Naive thymus-derived CD4-positive, alpha-beta T cell (primary cell): ENCODE measurements around the gene RASGRF1. TPM values are rescaled to one million over a fixed set of nuclear protein-coding genes. Genes with fewer than 3 reads are reported as not detected.
A peak's percentile ranks its signal among the peaks of the same experiment; 100 is the strongest.

Experiments
- ATAC-seq: fragments of 150-1000 bp; cut with Tn5 transposase; 2 replicates; pipeline ENCODE4 v1.10.0; 2021; ENCODE audit warnings: mild to moderate bottlenecking, moderate library complexity
- CTCF ChIA-PET: fragments of 350-600 bp; sonication (Branson Sonifier 250); formaldehyde crosslinking; loops from one replicate; lab custom pipeline; 2021; ENCODE audit warnings: antibody characterized with exemption; lab: Charles Lee
- POLR2A ChIA-PET: fragments of 350-600 bp; sonication (Branson Sonifier 250); formaldehyde crosslinking; loops from one replicate; lab custom pipeline; 2021; ENCODE audit warnings: antibody characterized with exemption, inconsistent platforms; lab: Charles Lee
- DNase-seq, 9 donors: peaks; one replicate each; pipeline versions ENCODE4 v3.0.0 to v3.0.0-alpha.2; 2020 to 2022; ENCODE audit warnings: mixed read lengths in 1 of 9
- H3K27ac ChIP-seq: one replicate; pipeline ENCODE4 v1.7.0; 2013; ENCODE audit warnings: mild to moderate bottlenecking, low read depth, low read length, moderate library complexity
- H3K27me3 ChIP-seq, 2 donors: one replicate each; pipeline ENCODE4 v1.7.0; 2013; ENCODE audit warnings: low read length in 2 of 2, mild to moderate bottlenecking in 2 of 2, moderate library complexity in 2 of 2; ENCODE audit not compliant: control insufficient read depth in 2 of 2, insufficient read depth in 2 of 2
- H3K36me3 ChIP-seq, 3 experiments: 1 replicate in 2 of 3; 2 replicates in 1 of 3; pipeline ENCODE4 v1.7.0; 2013; ENCODE audit warnings: low read length in 3 of 3, mild to moderate bottlenecking in 3 of 3, moderate library complexity in 1 of 3; ENCODE audit not compliant: insufficient read depth in 3 of 3, control insufficient read depth in 2 of 3
- H3K4me1 ChIP-seq, 2 donors: one replicate each; pipeline ENCODE4 v1.7.0; 2013; ENCODE audit warnings: low read length in 2 of 2, mild to moderate bottlenecking in 2 of 2, moderate library complexity in 1 of 2; ENCODE audit not compliant: control insufficient read depth in 2 of 2, insufficient read depth in 2 of 2
- H3K4me3 ChIP-seq: 2 replicates; pipeline ENCODE4 v1.7.0; 2013; ENCODE audit warnings: mild to moderate bottlenecking, low read length
- H3K9me3 ChIP-seq, 3 experiments: 1 replicate in 2 of 3; 2 replicates in 1 of 3; pipeline ENCODE4 v1.7.0; 2013; ENCODE audit warnings: low read length in 3 of 3; ENCODE audit not compliant: control insufficient read depth in 2 of 3
- H3K27ac Mint-ChIP-seq, 9 donors: one replicate each; pipeline ENCODE4 v1.8.0; 2020 to 2022; ENCODE audit warnings: mixed read lengths in 9 of 9, mild to moderate bottlenecking in 8 of 9, moderate library complexity in 5 of 9, inconsistent platforms in 2 of 9
- H3K27me3 Mint-ChIP-seq, 5 donors: one replicate each; pipeline ENCODE4 v1.8.0; 2021 to 2022; ENCODE audit warnings: mixed read lengths in 5 of 5, mild to moderate bottlenecking in 1 of 5
- H3K36me3 Mint-ChIP-seq, 5 donors: one replicate each; pipeline ENCODE4 v1.8.0; 2020 to 2022; ENCODE audit warnings: mixed read lengths in 5 of 5, mild to moderate bottlenecking in 3 of 5, inconsistent platforms in 1 of 5
- H3K4me1 Mint-ChIP-seq, 7 donors: one replicate each; pipeline ENCODE4 v1.8.0; 2020 to 2022; ENCODE audit warnings: mixed read lengths in 7 of 7, mild to moderate bottlenecking in 3 of 7, inconsistent platforms in 1 of 7
- H3K4me3 Mint-ChIP-seq, 10 donors: one replicate each; pipeline ENCODE4 v1.8.0; 2020 to 2022; ENCODE audit warnings: mild to moderate bottlenecking in 10 of 10, mixed read lengths in 10 of 10, moderate library complexity in 6 of 10, inconsistent platforms in 2 of 10
- H3K9me3 Mint-ChIP-seq, 11 donors: one replicate each; pipeline ENCODE4 v1.8.0; 2020 to 2022; ENCODE audit warnings: mixed read lengths in 11 of 11, mild to moderate bottlenecking in 4 of 11, inconsistent platforms in 1 of 11, moderate library complexity in 1 of 11
- intact Hi-C, 2 donors: fragments of 100-400 bp; cut with micrococcal nuclease; formaldehyde crosslinking; loops; one replicate each; pipeline ENCODE4 v1.15.1; 2023
- polyA plus RNA-seq, 2 donors: library from polyadenylated mRNA; unstranded; fragments of 300-500 nt; fragmentation: Illumina TruSeq; gene quantifications; one replicate each; pipeline ENCODE4 v1.2.3, GENCODE V29; 2021
- total RNA-seq, 6 experiments: library from RNA in 5 of 6; stranded (reverse) in 5 of 6; gene quantifications; 1 replicate in 5 of 6; 2 replicates in 1 of 6; pipeline ENCODE4 v1.2.3 and lab custom pipeline; 2021 to 2026

The RASGRF1 gene
- total and polyA plus RNA-seq, 7 experiments from 2014 or later: 0.07 to 0.10 TPM; not detected in 5

GRCh38 chr15:78982736-78983135 lies 107.8 kb downstream of the RASGRF1 start:
- H3K4me3 ChIP-seq: no peak overlapping the region
- H3K27me3 ChIP-seq: no peaks in the 10 kb centered on the region
- intact Hi-C loops: no loop called here
- ChIA-PET POLR2A (no interaction called here), CTCF (no interaction called here)
- no peaks in the 10 kb centered on the region for H3K9me3 ChIP-seq
- no peaks in the 10 kb centered on the region for H3K36me3 Mint-ChIP-seq
- peaks cover 0 to 2% (median 0%) of the 10 kb centered on the region in 11 donors for H3K9me3 Mint-ChIP-seq
- no peaks in the 10 kb centered on the region for H3K4me1 ChIP-seq
- DNase-seq (no peak), ATAC-seq (no peak)
- H3K27ac ChIP-seq: no peak overlapping the region
- no peaks in the 10 kb centered on the region for H3K36me3 ChIP-seq
- peaks cover 0 to 6% (median 0%) of the 10 kb centered on the region in 7 donors for H3K4me1 Mint-ChIP-seq
- peaks cover 0 to 18% (median 12%) of the 10 kb centered on the region in 5 donors for H3K27me3 Mint-ChIP-seq
- H3K4me3 Mint-ChIP-seq: no peak overlapping the region
- H3K27ac Mint-ChIP-seq: no peak overlapping the region

GRCh38 chr15:78981532-78982313 lies 108.9 kb downstream of the RASGRF1 start:
- Histone ChIP-seq H3K9me3 (no peaks in the 10 kb centered on the region), H3K27me3 (no peaks in the 10 kb centered on the region), H3K36me3 (no peaks in the 10 kb centered on the region), H3K4me1 (no peaks in the 10 kb centered on the region), H3K4me3 (no peak overlapping the region), H3K27ac (no peak overlapping the region)
- intact Hi-C loops: no loop called here
- ChIA-PET POLR2A (interaction anchor here (0.6 kb wide), 1 partner anchor 729 kb away, joined by 4 read pairs; no protein-coding TSS in a partner anchor), CTCF (no interaction called here)
- Mint-ChIP-seq H3K4me3 (no peak overlapping the region), H3K27me3 (peaks cover 0 to 18% (median 10%) of the 10 kb centered on the region in 5 donors), H3K4me1 (peaks cover 0 to 12% (median 0%) of the 10 kb centered on the region in 7 donors), H3K27ac (no peak overlapping the region), H3K9me3 (peaks cover 0 to 2% (median 0%) of the 10 kb centered on the region in 11 donors), H3K36me3 (no peaks in the 10 kb centered on the region)
- ATAC-seq (no peak), DNase-seq (no peak)

DNA sequence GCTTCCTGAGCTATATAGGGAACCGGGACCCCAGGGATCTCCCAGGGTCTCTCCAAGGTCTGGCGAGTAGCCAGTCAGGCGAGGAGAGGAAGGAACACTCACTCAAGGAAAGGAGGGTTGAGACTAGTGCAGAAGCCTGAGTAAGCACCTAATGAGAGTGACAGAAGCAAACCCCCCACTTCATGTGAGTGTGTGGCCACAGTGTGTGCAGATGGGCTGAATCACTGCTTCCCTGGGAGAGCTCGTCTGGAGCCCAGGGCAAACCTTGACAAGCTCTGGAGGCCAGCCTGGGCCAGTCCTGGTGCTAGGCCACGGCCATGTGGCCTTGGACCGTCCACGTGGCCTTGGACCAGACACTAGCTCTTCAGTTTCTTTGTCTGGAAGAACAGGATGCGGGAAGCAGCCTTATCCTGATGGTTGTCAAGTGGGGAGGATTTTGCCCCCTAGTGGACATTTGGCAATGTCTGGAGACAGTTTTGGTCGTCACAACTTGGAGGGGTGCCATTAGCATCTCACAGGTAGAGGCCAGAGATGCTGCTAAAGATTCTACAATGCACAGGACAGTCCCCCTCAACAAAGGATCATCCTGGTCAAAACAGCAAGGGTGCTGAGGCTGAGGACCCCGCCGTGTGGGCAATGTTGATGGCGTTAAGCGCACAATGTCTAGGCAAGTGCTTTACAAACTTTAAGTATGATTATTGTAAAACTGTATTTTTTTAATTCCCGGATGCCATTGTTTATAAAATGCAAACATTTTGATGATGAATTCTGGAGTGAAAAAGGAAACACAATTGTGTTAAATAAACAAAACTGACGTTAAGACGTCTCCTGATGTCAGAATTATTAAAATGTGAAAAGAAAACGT lies 110.9 kb downstream of the RASGRF1 start:
- Mint-ChIP-seq H3K4me1 (peaks cover 0 to 12% (median 0%) of the 10 kb centered on the region in 7 donors), H3K27ac (peak overlapping the region in 1 of 9 donors; percentile 62), H3K9me3 (peaks cover 0 to 2% (median 0%) of the 10 kb centered on the region in 11 donors), H3K36me3 (no peaks in the 10 kb centered on the region), H3K27me3 (peaks cover 0 to 18% (median 6%) of the 10 kb centered on the region in 5 donors), H3K4me3 (no peak overlapping the region)
- Histone ChIP-seq H3K36me3 (no peaks in the 10 kb centered on the region), H3K9me3 (no peaks in the 10 kb centered on the region), H3K4me3 (no peak overlapping the region), H3K27me3 (no peaks in the 10 kb centered on the region), H3K27ac (no peak overlapping the region), H3K4me1 (no peaks in the 10 kb centered on the region)
- POLR2A ChIA-PET: no interaction called here
- DNase-seq: peak in 6 of 9 donors; percentile 1 to 21 (median 10)
- peak; percentile 27 for ATAC-seq
- CTCF ChIA-PET: no interaction called here
- intact Hi-C loops: loop anchor here (1.0 to 5.0 kb wide), 3 partner anchors 37 to 119 kb away; no protein-coding TSS in a partner anchor

- ATAC-seq (no peak), DNase-seq (no peak)
- no peak overlapping the region for H3K4me3 ChIP-seq
- no peaks in the 10 kb centered on the region for H3K27me3 ChIP-seq
- ChIA-PET CTCF (no interaction called here), POLR2A (no interaction called here)
- no peak overlapping the region for H3K4me3 Mint-ChIP-seq
- peak overlapping the region in 1 of 9 donors; percentile 62 for H3K27ac Mint-ChIP-seq
- H3K4me1 Mint-ChIP-seq: peaks cover 0 to 12% (median 0%) of the 10 kb centered on the region in 7 donors
- H3K27me3 Mint-ChIP-seq: peaks cover 0 to 21% (median 6%) of the 10 kb centered on the region in 5 donors
- intact Hi-C loops: loop anchor here (1.0 to 5.0 kb wide), 3 partner anchors 36 to 118 kb away; no protein-coding TSS in a partner anchor
- no peaks in the 10 kb centered on the region for H3K4me1 ChIP-seq
- H3K36me3 Mint-ChIP-seq: no peaks in the 10 kb centered on the region
- no peaks in the 10 kb centered on the region for H3K9me3 ChIP-seq
- no peaks in the 10 kb centered on the region for H3K36me3 ChIP-seq
- peaks cover 0 to 2% (median 0%) of the 10 kb centered on the region in 11 donors for H3K9me3 Mint-ChIP-seq
- no peak overlapping the region for H3K27ac ChIP-seq
These were observed 111.9 kb downstream of the RASGRF1 start for GRCh38 chr15:78978601-78979179.

DNA sequence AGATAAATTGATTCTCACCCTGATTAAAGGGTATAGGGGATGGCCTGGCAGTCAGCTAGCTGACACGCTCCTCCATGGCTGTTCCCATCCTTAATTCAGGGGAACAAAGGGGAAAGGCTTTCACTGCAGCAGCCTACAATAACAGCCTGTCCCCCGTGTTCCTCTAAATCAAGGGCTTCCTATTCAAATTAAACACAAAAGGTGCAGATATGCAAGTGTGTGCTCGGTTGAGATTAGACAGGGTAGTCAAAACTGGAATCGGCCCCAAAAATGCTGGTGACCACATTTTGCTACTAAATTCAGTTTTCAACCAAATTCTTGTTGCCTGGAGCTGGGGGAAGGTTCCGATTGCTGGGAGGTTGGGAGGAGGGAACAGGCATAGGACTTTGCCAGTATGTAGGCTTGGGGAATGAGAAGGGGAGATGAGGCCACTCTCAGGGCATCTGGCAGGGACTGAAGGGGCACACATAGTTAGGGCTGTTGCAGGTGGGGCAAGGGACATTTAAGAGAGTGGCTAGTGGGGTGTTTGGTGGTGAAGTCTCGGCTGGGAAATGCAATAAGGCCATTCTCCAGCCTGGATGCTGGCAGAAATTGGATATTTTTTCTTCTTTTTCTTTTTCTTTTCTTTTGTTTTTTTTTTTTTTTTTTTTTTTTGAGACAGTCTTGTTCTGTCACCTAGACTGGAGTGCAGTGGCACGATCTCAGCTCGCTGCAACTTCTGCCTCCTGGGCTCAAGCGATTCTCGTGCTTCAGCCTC lies 112.8 kb downstream of the RASGRF1 start:
- no peak for DNase-seq
- Histone ChIP-seq H3K4me3 (no peak overlapping the region), H3K9me3 (no peaks in the 10 kb centered on the region), H3K27ac (no peak overlapping the region), H3K36me3 (no peaks in the 10 kb centered on the region), H3K27me3 (no peaks in the 10 kb centered on the region), H3K4me1 (no peaks in the 10 kb centered on the region)
- peaks cover 0 to 12% (median 0%) of the 10 kb centered on the region in 7 donors for H3K4me1 Mint-ChIP-seq
- no peaks in the 10 kb centered on the region for H3K36me3 Mint-ChIP-seq
- H3K27me3 Mint-ChIP-seq: peaks cover 0 to 13% (median 0%) of the 10 kb centered on the region in 5 donors
- CTCF ChIA-PET: interaction anchor here (0.7 kb wide), 1 partner anchor 17 kb away, joined by 3 read pairs; no protein-coding TSS in a partner anchor
- no peak overlapping the region for H3K27ac Mint-ChIP-seq
- H3K9me3 Mint-ChIP-seq: peaks cover 0 to 2% (median 0%) of the 10 kb centered on the region in 11 donors
- POLR2A ChIA-PET: no interaction called here
- no peak for ATAC-seq
- intact Hi-C loops: loop anchor here in 1 of 2 donors (5.0 kb wide), 1 partner anchor 35 kb away; no protein-coding TSS in a partner anchor
- H3K4me3 Mint-ChIP-seq: no peak overlapping the region
